Measurements from ENCODE around the gene KRTAP7-1.

The KRTAP7-1 gene

DNA sequence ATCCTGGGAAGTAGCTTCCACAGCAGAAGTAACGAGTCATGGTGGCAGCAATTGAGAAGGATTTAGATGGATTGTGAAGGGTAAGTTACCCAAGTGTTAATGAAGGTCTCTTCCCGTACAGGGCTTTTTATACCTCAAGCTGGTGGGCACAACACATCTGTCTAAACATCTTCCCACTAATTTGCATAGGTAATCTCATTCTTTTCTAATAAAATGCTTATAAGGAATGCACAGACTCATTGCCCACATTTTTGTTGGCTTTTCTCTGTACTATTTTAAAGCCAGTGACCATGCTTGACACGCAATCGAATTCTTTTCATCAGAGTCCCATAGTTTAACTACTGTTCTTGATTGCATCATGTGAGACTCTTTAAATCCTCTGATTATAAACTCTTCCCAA is at the start of gene KRTAP7-1:
Gene KRTAP7-1, minus strand, starts transcription at position 101 of the 400 bp plus-strand sequence. Its CDS starts 61 bp downstream, at position 40.
- in situ Hi-C loops (cut with HindIII; ENCODE audit: low pct_unique_long_range_greater_than_20kb, low sequenced_read_pairs), result no loop called here
- DNase-seq (ENCODE audit: low read depth in 1 of 2, low spot score in 1 of 2), result no peak
- no peak for TF ChIP-seq JUND (IDR thresholded peaks at IDR 0.05; ENCODE audit: low read depth)

GRCh38 chr21:30874526-30874925 is 45.0 kb upstream of the KRTAP7-1 start:
- DNase-seq (ENCODE audit: low read depth in 1 of 2, low spot score in 1 of 2), result no peak
- in situ Hi-C loops (cut with HindIII; ENCODE audit: low pct_unique_long_range_greater_than_20kb, low sequenced_read_pairs), result no loop called here
- no peak for TF ChIP-seq JUND (IDR thresholded peaks at IDR 0.05; ENCODE audit: low read depth)

DNA sequence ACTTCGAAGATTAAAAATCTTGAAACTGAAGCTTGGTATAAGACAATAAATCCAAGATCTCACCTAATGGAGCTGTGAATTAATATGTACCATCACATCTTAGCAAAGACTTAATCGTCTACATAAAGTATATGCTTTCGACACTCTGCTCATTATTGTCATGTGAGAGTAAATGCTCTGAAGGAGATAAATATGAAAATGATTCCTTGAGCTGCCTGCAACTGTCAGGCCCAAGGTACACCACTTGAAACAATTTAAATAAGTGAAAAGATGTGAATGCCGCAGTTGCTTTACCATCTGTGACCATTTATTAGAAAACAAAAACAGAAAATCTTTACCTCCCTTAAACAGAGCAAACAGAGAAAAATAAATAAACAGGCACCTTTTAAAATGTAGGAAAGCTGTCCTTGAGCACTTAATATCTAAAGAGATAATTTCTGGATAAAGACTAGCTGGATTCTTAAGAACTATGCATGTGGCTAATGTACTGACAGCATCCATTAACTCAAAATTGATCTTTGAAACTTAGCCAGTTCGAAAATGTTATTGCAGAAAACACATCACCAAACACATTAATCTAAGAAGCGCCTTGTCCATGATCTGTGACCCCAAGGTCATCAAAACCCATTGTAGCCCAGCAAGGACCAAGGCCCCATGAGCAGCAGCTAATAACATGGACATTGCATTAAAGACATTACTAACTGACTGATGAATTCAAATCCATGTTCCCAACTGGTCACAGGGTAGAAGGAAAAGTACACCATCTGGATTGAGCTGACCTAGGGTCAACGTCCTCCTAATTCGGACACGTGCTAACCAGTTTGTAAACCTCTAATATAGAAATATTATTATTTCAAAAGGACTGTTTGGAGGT is 18.3 kb upstream of the KRTAP7-1 start:
- no peak for DNase-seq (ENCODE audit: low read depth in 1 of 2, low spot score in 1 of 2)
- no peak for TF ChIP-seq JUND (IDR thresholded peaks at IDR 0.05; ENCODE audit: low read depth)
- in situ Hi-C loops (cut with HindIII; ENCODE audit: low pct_unique_long_range_greater_than_20kb, low sequenced_read_pairs), result no loop called here

- DNase-seq (ENCODE audit: low read depth in 1 of 2, low spot score in 1 of 2), result peak in 1 of 2 experiments; percentile 7
- in situ Hi-C loops (cut with HindIII; ENCODE audit: low pct_unique_long_range_greater_than_20kb, low sequenced_read_pairs), result no loop called here
- TF ChIP-seq JUND (IDR thresholded peaks at IDR 0.05; ENCODE audit: low read depth), result no peak
Observed at GRCh38 chr21:30842990-30843389, 13.4 kb upstream of the KRTAP7-1 start.

DNA sequence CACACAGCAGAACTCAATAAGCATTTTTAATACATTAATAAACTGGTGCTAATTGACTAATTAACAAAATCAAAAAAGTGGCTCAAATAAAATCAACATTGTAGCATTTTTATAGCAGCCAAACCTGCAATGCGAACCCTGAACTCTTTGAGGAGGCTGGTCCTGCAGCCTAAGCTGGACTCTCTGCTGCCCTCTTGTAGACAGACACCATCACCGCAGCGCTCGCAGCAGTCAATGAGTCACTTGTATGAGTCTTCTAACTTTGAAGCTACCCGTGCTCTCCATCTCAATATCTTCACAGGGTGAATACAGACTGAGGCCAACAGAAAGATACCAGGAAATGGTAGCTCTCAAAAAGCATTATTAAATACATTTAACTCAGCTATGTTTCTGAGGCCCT is 9.7 kb upstream of the KRTAP7-1 start:
- peak; percentile 57 to 73 for DNase-seq (ENCODE audit: low read depth in 1 of 2, low spot score in 1 of 2)
- TF ChIP-seq JUND (IDR thresholded peaks at IDR 0.05; ENCODE audit: low read depth), result no peak
- in situ Hi-C loops (cut with HindIII; ENCODE audit: low pct_unique_long_range_greater_than_20kb, low sequenced_read_pairs), result no loop called here

DNA sequence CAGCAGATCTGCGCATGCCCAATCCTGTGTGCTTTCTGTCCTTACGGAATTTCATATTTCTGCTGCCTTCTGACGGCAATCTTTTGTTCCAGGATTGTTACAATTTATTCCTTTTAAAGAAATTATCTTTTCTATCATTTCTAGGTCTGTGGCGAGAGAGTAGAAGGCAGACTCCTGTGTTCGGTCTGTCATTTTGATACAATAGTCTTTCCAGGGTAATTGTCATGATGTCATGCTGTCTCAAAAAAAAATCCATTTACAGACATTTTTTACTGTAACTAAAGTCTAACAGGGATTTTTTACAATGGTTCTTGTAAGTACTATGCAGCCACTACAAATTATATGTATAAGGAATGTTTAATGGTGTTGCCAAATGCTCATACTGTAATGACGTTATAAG is 9.0 kb upstream of the KRTAP7-1 start:
- in situ Hi-C loops (cut with HindIII; ENCODE audit: low pct_unique_long_range_greater_than_20kb, low sequenced_read_pairs), result no loop called here

GRCh38 chr21:30831194-30831765 is 1.7 kb upstream of the KRTAP7-1 start:
- DNase-seq (ENCODE audit: low read depth in 1 of 2, low spot score in 1 of 2), result peak in 1 of 2 experiments; percentile 26
- TF ChIP-seq JUND (IDR thresholded peaks at IDR 0.05; ENCODE audit: low read depth), result no peak
- in situ Hi-C loops (cut with HindIII; ENCODE audit: low pct_unique_long_range_greater_than_20kb, low sequenced_read_pairs), result no loop called here

More for the DNA sequence above, 9.0 kb upstream of the KRTAP7-1 start:
- no peak for DNase-seq (ENCODE audit: low read depth in 1 of 2, low spot score in 1 of 2)
- no peak for TF ChIP-seq JUND (IDR thresholded peaks at IDR 0.05; ENCODE audit: low read depth)

- no peak for TF ChIP-seq JUND (IDR thresholded peaks at IDR 0.05; ENCODE audit: low read depth)
- in situ Hi-C loops (cut with HindIII; ENCODE audit: low pct_unique_long_range_greater_than_20kb, low sequenced_read_pairs), result no loop called here
- DNase-seq (ENCODE audit: low read depth in 1 of 2, low spot score in 1 of 2), result no peak
Observed at GRCh38 chr21:30818837-30819610, 10.5 kb downstream of the KRTAP7-1 start.

GRCh38 chr21:30813174-30813573 is 16.4 kb downstream of the KRTAP7-1 start, which contains the start of gene KRTAP8-1:
KRTAP8-1 (minus strand) TSS chr21:30813274; CDS start chr21:30813220, 54 bp downstream.
- no peak for DNase-seq (ENCODE audit: low read depth in 1 of 2, low spot score in 1 of 2)
- no peak for TF ChIP-seq JUND (IDR thresholded peaks at IDR 0.05; ENCODE audit: low read depth)
- in situ Hi-C loops (cut with HindIII; ENCODE audit: low pct_unique_long_range_greater_than_20kb, low sequenced_read_pairs), result no loop called here

GRCh38 chr21:30800605-30801004 is 29.0 kb downstream of the KRTAP7-1 start:
- no peak for TF ChIP-seq JUND (IDR thresholded peaks at IDR 0.05; ENCODE audit: low read depth)
- in situ Hi-C loops (cut with HindIII; ENCODE audit: low pct_unique_long_range_greater_than_20kb, low sequenced_read_pairs), result no loop called here
- DNase-seq (ENCODE audit: low read depth in 1 of 2, low spot score in 1 of 2), result no peak

DNA sequence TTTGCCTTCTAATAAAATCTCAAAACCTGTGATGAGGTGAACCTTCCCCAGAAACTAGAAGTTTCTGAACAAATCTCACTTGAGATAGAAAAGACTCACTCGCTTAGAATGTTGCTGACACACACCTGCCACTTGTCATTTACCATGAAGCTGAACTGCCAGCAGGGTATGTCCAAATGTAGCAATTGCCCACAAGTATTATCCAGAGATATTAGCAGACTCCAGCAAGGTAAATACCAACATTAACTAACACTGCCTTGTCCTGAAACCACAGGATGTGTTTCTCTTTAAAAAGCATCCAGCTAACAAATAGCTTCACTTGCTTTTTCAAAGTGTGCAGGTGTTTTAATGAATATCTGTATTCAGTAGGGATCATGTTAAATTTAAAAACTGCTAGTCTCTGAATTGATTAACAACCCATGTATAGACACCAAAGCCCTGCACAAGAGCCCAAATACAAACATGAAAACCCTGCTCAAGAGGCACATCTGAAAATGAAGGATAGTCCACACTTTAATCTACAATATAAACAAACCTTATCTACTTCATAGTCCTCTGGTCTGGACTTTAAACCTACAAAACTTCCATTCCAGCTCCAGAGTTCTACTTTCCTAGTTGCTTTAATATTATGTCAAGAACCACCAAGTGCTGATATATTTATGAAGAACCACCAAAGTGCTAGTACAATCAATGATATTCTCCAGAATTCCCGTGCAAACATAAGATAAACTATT is 35.8 kb downstream of the KRTAP7-1 start:
- DNase-seq (ENCODE audit: low read depth in 1 of 2, low spot score in 1 of 2), result no peak
- in situ Hi-C loops (cut with HindIII; ENCODE audit: low pct_unique_long_range_greater_than_20kb, low sequenced_read_pairs), result no loop called here
- TF ChIP-seq JUND (IDR thresholded peaks at IDR 0.05; ENCODE audit: low read depth), result no peak

GRCh38 chr21:30779249-30779648 is 50.3 kb downstream of the KRTAP7-1 start:
- no peak for DNase-seq (ENCODE audit: low read depth in 1 of 2, low spot score in 1 of 2)
- in situ Hi-C loops (cut with HindIII; ENCODE audit: low pct_unique_long_range_greater_than_20kb, low sequenced_read_pairs), result no loop called here
- TF ChIP-seq JUND (IDR thresholded peaks at IDR 0.05; ENCODE audit: low read depth), result no peak
